ENCODE data around the gene KCNB1. TPM values are rescaled to one million over a fixed set of nuclear protein-coding genes. Genes with fewer than 3 reads are reported as not detected.
A peak's percentile ranks its signal among the peaks of the same experiment; 100 is the strongest.

Gene KCNB1
- total and polyA plus RNA-seq, 2 of the 4 experiments (the other 2 are of a cell fraction): 0.05 TPM; not detected in 1

DNA sequence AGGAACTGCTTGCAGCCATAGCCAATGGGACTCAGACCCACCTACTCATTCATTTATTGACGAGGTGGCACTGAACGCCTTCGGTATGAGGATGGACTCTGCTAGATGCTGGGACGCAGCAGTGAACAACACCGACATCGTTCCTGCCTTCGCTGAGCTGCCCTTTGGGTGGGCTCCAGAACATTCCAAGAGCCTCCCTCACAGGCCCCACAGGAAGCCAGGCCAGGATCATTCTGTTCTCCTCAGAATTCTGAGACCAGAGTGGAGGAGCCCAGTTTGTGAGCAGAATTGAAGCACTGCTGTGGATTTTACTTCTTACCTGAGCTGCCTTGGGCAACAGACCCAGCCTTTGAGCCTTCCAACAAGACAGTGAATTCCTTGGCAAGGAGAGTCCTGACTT lies 82.1 kb downstream of the KCNB1 start:
- no peak overlapping the region for H4K8ac ChIP-seq (ENCODE audit: low read depth in 2 of 2, low read length in 2 of 2)
- H3K14ac ChIP-seq (replicated peaks; ENCODE audit: low read depth, low read length): no peak overlapping the region
- dilution Hi-C loops (cut with HindIII; ENCODE audit: low sequenced_read_pairs, unreplicated experiment): no loop called here
- H3K18ac ChIP-seq (ENCODE audit: low read depth, low read length): no peak overlapping the region
- H3K9me1 ChIP-seq (ENCODE audit: insufficient read depth, low read length): 0 out of 2 replicates have a peak, but pooled peaks cover 2% of the 10 kb centered on the region
- H4K91ac ChIP-seq (ENCODE audit: insufficient read depth, low read depth, low read length): no peak overlapping the region
- peak overlapping the region; percentile 42; the same call in 1 of the 2 replicates for H3K4me2 ChIP-seq (ENCODE audit: low read depth, low read length)
- WGBS, 2 experiments (ENCODE audit: extremely low coverage in 2 of 2, insufficient read length in 1 of 2): no CpG with 5 or more reads among the region's 7 CpGs
- ChIA-PET POLR2A (ENCODE audit: unreplicated experiment) (interaction anchor here (0.6 kb wide), 1 partner anchor 183 kb away, joined by 7 read pairs; no protein-coding TSS in a partner anchor), CTCF (no interaction called here)
- peaks cover 3% of the 10 kb centered on the region for H3K4me1 ChIP-seq (ENCODE audit: control insufficient read depth, insufficient read depth, low read length)
- H4K20me1 ChIP-seq (ENCODE audit: insufficient read depth, low read length): no peaks in the 10 kb centered on the region
- no peak overlapping the region for H2BK20ac ChIP-seq (ENCODE audit: low read depth, low read length)
- H3K36me3 ChIP-seq (ENCODE audit: control insufficient read depth, insufficient read depth, low read length): no peaks in the 10 kb centered on the region
- no peak overlapping the region for H3K4ac ChIP-seq (ENCODE audit: low read depth, low read length)
- no peak overlapping the region for H2BK120ac ChIP-seq (ENCODE audit: low read depth, low read length)
- H2AK9ac ChIP-seq (replicated peaks; ENCODE audit: low read depth, low read length, poor library complexity): no peak overlapping the region
- in situ Hi-C loops (cut with MboI; ENCODE audit: low sequenced_read_pairs): no loop called here
- no peaks in the 10 kb centered on the region for H3K79me1 ChIP-seq (ENCODE audit: low read depth in 1 of 2, low read length in 2 of 2)
- no peak overlapping the region for H2AFZ ChIP-seq (replicated peaks; ENCODE audit: low read length, poor library complexity)
- TF ChIP-seq RCOR1 (IDR thresholded peaks at IDR 0.05; ENCODE audit: insufficient replicate concordance, low read length): no peak
- TF ChIP-seq NFE2L2 (IDR thresholded peaks at IDR 0.05; ENCODE audit: low read depth, low read length): no peak
- no peak for TF ChIP-seq SMC3 (IDR thresholded peaks at IDR 0.05; ENCODE audit: low read depth, low read length)
- TF ChIP-seq, protein P1, sequence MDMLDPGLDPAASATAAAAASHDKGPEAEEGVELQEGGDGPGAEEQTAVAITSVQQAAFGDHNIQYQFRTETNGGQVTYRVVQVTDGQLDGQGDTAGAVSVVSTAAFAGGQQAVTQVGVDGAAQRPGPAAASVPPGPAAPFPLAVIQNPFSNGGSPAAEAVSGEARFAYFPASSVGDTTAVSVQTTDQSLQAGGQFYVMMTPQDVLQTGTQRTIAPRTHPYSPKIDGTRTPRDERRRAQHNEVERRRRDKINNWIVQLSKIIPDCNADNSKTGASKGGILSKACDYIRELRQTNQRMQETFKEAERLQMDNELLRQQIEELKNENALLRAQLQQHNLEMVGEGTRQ (IDR thresholded peaks at IDR 0.05; ENCODE audit: low read depth, low read length): no peak
- no peak for TF ChIP-seq RAD21 (IDR thresholded peaks at IDR 0.05; ENCODE audit: low read length)
- TF ChIP-seq CEBPB (IDR thresholded peaks at IDR 0.05; ENCODE audit: low read depth, low read length): no peak
- no peak for TF ChIP-seq FOS (IDR thresholded peaks at IDR 0.05; ENCODE audit: low read depth, low read length)
- TF ChIP-seq, protein P2, sequence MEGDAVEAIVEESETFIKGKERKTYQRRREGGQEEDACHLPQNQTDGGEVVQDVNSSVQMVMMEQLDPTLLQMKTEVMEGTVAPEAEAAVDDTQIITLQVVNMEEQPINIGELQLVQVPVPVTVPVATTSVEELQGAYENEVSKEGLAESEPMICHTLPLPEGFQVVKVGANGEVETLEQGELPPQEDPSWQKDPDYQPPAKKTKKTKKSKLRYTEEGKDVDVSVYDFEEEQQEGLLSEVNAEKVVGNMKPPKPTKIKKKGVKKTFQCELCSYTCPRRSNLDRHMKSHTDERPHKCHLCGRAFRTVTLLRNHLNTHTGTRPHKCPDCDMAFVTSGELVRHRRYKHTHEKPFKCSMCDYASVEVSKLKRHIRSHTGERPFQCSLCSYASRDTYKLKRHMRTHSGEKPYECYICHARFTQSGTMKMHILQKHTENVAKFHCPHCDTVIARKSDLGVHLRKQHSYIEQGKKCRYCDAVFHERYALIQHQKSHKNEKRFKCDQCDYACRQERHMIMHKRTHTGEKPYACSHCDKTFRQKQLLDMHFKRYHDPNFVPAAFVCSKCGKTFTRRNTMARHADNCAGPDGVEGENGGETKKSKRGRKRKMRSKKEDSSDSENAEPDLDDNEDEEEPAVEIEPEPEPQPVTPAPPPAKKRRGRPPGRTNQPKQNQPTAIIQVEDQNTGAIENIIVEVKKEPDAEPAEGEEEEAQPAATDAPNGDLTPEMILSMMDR (conservative IDR thresholded peaks at IDR 0.05; ENCODE audit: low read depth, low read length): no peak
- TF ChIP-seq RFX5 (IDR thresholded peaks at IDR 0.05; ENCODE audit: low read depth, low read length): no peak
- TF ChIP-seq MAZ (IDR thresholded peaks at IDR 0.05; ENCODE audit: borderline replicate concordance, low read depth, low read length): no peak
- TF ChIP-seq, protein P3, sequence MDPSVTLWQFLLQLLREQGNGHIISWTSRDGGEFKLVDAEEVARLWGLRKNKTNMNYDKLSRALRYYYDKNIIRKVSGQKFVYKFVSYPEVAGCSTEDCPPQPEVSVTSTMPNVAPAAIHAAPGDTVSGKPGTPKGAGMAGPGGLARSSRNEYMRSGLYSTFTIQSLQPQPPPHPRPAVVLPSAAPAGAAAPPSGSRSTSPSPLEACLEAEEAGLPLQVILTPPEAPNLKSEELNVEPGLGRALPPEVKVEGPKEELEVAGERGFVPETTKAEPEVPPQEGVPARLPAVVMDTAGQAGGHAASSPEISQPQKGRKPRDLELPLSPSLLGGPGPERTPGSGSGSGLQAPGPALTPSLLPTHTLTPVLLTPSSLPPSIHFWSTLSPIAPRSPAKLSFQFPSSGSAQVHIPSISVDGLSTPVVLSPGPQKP (IDR thresholded peaks at IDR 0.05; ENCODE audit: borderline replicate concordance, low read depth, low read length): no peak
- TF ChIP-seq POLR2A (IDR thresholded peaks at IDR 0.05; ENCODE audit: low read depth, low read length): no peak
- no peak for TF ChIP-seq MXI1 (IDR thresholded peaks at IDR 0.05; ENCODE audit: borderline replicate concordance, low read depth, low read length)
- TF ChIP-seq BHLHE40 (IDR thresholded peaks at IDR 0.05; ENCODE audit: low read depth, low read length): no peak
- no peak for TF ChIP-seq MAFK (IDR thresholded peaks at IDR 0.05; ENCODE audit: low read depth, low read length)
- TF ChIP-seq CHD1 (IDR thresholded peaks at IDR 0.05; ENCODE audit: low read depth, low read length): no peak
- H2AK5ac ChIP-seq (ENCODE audit: low read depth, low read length): no peak overlapping the region
- H2BK5ac ChIP-seq (ENCODE audit: low read depth, low read length, poor library complexity, severe bottlenecking): no peak overlapping the region
- H3K4me3 ChIP-seq (ENCODE audit: insufficient read depth, low read depth, low read length): no peak overlapping the region
- H3K9me3 ChIP-seq (ENCODE audit: control insufficient read depth, insufficient read depth, low read length): peaks cover 1% of the 10 kb centered on the region; the same call in 1 of the 2 replicates
- no TSS peak for BruUV-seq (replicated peaks)
- peaks cover 21% of the 10 kb centered on the region for H3K27me3 ChIP-seq (ENCODE audit: control insufficient read depth, insufficient read depth, low read length)
- no peak overlapping the region for H3K9ac ChIP-seq (ENCODE audit: low read depth, low read length)
- H3K56ac ChIP-seq (ENCODE audit: extremely low read depth, insufficient read depth, low read length): no peak overlapping the region
- ATAC-seq (ENCODE audit: low read depth) (peak; percentile 59), DNase-seq (peak; percentile 23)
- H2BK15ac ChIP-seq (ENCODE audit: low read depth, low read length): no peak overlapping the region
- H3K23ac ChIP-seq (ENCODE audit: low read depth, low read length): no peak overlapping the region
- H3K27ac ChIP-seq (ENCODE audit: insufficient read depth, low read length): no peak overlapping the region
- intact Hi-C loops (cut with micrococcal nuclease): no loop called here
- H4K5ac ChIP-seq (ENCODE audit: low read depth, low read length): no peak overlapping the region; the same call in 1 of the 2 replicates

Data from IMR-90 (cell line).